Cardiac fibroblast (primary cell): ENCODE data around the gene SDK1.

ENCODE experiments used
- DNase-seq, 2 donors: peaks; one replicate each; pipeline versions ENCODE4 v3.0.0 to v3.0.0-alpha.2; 2010; ENCODE audit warnings: low read depth in 2 of 2
- H3K4me3 ChIP-seq, 2 donors: replicated peaks in 1 of 2; 1 replicate in 1 of 2; 2 replicates in 1 of 2; pipeline ENCODE4 v1.5.1; 2011; ENCODE audit warnings: low read depth in 2 of 2, low read length in 2 of 2, mild to moderate bottlenecking in 2 of 2, moderate library complexity in 1 of 2
- CTCF ChIP-seq: IDR thresholded peaks from one replicate; pipeline ENCODE4 v1.5.1; 2011; ENCODE audit warnings: low read depth, mild to moderate bottlenecking, low read length, inconsistent platforms

Gene SDK1

GRCh38 chr7:3432911-3433310 is 131.9 kb downstream of the SDK1 start:
- TF ChIP-seq CTCF: no peak
- DNase-seq: peak in 1 of 2 donors; percentile 24

GRCh38 chr7:3434611-3435010 is 133.6 kb downstream of the SDK1 start:
- no peak for TF ChIP-seq CTCF
- no peak for DNase-seq
- H3K4me3 ChIP-seq: no peak overlapping the region

More at GRCh38 chr7:3432911-3433310, 131.9 kb downstream of the SDK1 start:
- no peak overlapping the region for H3K4me3 ChIP-seq

GRCh38 chr7:3436112-3436511 is 135.1 kb downstream of the SDK1 start:
- DNase-seq: no peak
- no peak for TF ChIP-seq CTCF
- H3K4me3 ChIP-seq: no peak overlapping the region

GRCh38 chr7:3436746-3437145 is 135.7 kb downstream of the SDK1 start:
- peak overlapping the region in 1 of 2 donors; percentile 35 for H3K4me3 ChIP-seq
- peak; percentile 61 to 91 for DNase-seq
- no peak for TF ChIP-seq CTCF

GRCh38 chr7:3437467-3437866 is 136.4 kb downstream of the SDK1 start:
- TF ChIP-seq CTCF: no peak
- DNase-seq: peak in 1 of 2 donors; percentile 15
- H3K4me3 ChIP-seq: peak overlapping the region in 1 of 2 donors; percentile 35

- peak in 1 of 2 donors; percentile 19 for DNase-seq
- H3K4me3 ChIP-seq: peak overlapping the region in 1 of 2 donors; percentile 35
- no peak for TF ChIP-seq CTCF
Measured at GRCh38 chr7:3438352-3438751, 137.3 kb downstream of the SDK1 start.
